ENCODE data around the gene CEACAM16.

The CEACAM16 gene

DNA sequence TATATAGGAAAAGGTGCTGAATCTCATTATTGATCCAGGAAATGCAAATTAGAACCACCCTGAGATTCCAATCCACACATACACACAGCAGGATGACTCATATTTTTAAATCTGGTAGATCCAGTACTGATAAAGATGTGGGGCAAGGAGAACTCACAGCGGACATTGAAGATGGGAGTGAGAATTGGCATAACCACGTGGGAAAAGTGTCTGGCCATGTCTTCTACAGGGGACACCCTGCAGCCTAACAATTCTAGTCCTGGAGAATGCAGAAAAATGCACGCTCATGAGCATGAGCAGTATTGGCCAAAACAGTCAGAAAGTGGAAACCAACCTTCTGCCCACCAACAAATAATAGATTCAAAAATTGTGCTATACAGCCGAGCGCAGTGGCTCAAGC is 36.1 kb downstream of the CEACAM16 start:
- H3K4me3 ChIP-seq (ENCODE audit: low read depth, low read length), result no peak overlapping the region
- DNase-seq (ENCODE audit: low read depth), result no peak
- TF ChIP-seq, protein P1, sequence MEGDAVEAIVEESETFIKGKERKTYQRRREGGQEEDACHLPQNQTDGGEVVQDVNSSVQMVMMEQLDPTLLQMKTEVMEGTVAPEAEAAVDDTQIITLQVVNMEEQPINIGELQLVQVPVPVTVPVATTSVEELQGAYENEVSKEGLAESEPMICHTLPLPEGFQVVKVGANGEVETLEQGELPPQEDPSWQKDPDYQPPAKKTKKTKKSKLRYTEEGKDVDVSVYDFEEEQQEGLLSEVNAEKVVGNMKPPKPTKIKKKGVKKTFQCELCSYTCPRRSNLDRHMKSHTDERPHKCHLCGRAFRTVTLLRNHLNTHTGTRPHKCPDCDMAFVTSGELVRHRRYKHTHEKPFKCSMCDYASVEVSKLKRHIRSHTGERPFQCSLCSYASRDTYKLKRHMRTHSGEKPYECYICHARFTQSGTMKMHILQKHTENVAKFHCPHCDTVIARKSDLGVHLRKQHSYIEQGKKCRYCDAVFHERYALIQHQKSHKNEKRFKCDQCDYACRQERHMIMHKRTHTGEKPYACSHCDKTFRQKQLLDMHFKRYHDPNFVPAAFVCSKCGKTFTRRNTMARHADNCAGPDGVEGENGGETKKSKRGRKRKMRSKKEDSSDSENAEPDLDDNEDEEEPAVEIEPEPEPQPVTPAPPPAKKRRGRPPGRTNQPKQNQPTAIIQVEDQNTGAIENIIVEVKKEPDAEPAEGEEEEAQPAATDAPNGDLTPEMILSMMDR (IDR thresholded peaks at IDR 0.05; ENCODE audit: control insufficient read depth, extremely low read depth, insufficient read depth), result no peak

DNA sequence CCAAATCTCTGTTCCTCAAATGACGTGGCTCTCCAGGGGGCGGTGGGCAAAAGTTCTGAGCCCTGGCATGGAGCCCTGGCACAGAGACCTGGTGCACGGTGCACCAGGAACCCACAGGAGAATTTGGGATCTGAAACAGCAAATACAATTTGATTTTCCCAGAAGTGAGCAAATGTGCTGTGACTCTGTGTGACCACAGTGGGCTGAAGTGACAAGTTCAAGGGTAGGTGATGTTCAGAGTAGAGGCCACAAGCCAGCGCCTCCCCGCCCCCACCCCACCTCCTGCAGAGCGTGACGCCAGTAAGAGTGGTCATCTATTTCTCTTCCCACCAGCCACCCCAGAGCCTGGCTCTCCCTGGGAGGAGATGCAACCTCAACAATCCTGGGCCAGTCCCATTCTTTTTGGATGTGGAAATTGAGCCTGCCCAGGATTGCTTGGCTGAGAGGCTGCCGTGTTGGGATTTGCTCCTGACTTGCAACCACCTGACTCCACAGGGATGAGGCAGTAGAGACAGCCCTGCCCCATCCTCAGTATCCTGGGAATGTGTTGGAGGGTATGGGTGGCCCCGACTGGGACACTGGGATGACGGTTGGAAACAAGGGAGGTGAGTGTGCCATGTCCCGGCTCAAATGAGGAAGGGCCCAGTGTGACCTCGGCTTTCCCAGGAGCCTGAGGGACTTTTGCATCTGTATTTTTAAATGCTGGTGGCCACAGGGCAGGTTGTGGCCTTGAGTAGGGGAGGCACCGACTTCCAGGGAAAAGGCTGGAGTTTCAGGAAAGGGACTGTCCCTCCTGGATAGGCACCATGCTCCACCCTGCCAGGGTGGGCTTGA is 38.5 kb downstream of the CEACAM16 start:
- H3K4me3 ChIP-seq (ENCODE audit: low read depth, low read length), result no peak overlapping the region
- no peak for DNase-seq (ENCODE audit: low read depth)
- TF ChIP-seq, protein P1 (IDR thresholded peaks at IDR 0.05; ENCODE audit: control insufficient read depth, extremely low read depth, insufficient read depth), result no peak

DNA sequence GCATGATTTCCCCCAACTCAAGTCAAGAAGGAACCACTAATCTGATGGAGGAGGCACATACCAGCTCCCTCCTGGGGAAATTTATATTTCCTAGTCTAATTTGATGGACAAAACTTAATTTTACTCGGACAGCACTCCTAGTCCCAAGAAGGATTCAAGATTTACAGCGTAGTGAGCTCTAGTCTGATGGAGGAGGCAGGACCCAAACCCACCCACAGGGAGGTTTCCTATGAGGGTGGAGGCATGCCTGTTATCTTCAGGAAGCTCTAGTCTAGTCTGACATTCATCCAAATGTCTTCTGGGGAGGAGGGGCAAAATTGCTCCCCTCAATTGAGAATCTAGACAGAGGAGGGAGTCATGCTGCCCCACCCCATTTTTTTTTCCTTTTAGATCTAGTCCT is 39.2 kb downstream of the CEACAM16 start:
- H3K4me3 ChIP-seq (ENCODE audit: low read depth, low read length), result no peak overlapping the region
- TF ChIP-seq, protein P1 (IDR thresholded peaks at IDR 0.05; ENCODE audit: control insufficient read depth, extremely low read depth, insufficient read depth), result no peak
- DNase-seq (ENCODE audit: low read depth), result no peak

DNA sequence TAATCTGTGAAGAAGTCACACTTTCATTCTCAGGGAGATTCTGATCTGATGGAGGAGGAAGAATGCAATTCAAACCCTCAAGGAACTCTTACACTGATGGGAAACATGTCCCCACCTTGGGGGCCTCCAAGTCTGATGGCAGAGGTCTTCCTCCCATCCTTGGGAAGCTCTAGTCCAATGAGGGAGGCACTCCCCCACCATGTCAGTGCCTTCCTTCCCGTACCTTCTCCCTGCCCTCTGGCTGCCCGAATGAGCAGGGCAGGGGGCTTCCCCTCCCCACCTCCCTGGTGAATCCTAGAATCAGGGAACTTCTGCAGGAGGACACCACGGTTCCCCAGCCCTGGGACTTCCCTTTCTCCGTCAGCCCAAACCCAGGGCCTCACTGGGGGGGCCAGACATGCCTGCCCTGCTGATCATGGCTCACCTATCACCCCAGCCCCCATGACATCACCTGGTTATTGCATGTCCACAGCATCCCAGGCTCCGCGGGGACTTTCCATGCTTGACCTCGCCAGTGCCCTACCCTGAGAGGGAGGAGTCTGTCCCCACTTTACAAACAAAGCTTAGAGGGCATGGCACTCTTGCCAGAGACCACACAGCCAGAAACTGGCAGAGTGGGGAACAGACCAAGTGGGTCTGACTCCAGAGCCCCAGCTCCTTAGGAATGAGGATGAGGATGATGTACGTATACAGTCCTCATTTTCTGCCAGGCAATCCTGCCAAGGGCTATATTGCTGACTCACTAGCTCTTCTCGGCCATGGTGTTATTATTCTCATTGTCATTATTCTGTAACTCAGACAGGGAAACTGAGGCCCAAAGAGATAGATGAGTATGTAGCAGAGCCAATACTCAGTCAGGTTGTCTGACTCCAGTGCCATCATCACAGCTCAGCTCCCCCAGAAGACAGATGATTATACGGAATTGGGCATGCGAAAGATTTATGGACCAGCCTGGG is 39.9 kb downstream of the CEACAM16 start:
- H3K4me3 ChIP-seq (ENCODE audit: low read depth, low read length), result no peak overlapping the region
- TF ChIP-seq, protein P1 (IDR thresholded peaks at IDR 0.05; ENCODE audit: control insufficient read depth, extremely low read depth, insufficient read depth), result no peak

DNA sequence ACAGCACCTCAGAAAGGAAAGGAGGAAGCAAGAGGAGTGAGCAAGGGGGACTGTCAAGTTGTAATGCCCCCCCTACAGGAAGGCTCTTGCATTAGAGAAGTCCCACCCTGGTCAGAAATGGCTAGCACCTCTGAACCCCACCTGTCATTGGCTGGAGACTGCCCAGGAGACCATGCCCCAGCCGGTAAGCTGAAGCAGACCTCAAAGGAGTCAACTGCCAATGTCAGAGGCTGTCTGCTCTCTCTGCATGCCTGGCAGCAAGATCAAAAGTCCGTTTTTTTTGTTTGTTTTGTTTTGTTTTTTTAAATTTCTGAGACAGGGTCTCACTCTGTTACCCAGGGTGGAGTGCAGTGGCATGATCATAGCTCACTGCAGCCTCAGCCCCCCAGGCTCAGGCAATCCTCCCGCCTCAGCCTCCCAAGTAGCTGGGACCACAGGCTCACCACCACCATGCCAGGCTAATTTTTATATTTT is 41.4 kb downstream of the CEACAM16 start:
- H3K4me3 ChIP-seq (ENCODE audit: low read depth, low read length), result no peak overlapping the region
- TF ChIP-seq, protein P1 (IDR thresholded peaks at IDR 0.05; ENCODE audit: control insufficient read depth, extremely low read depth, insufficient read depth), result no peak
- DNase-seq (ENCODE audit: low read depth), result no peak

More for the DNA sequence above, 39.9 kb downstream of the CEACAM16 start:
- DNase-seq (ENCODE audit: low read depth), result no peak

DNA sequence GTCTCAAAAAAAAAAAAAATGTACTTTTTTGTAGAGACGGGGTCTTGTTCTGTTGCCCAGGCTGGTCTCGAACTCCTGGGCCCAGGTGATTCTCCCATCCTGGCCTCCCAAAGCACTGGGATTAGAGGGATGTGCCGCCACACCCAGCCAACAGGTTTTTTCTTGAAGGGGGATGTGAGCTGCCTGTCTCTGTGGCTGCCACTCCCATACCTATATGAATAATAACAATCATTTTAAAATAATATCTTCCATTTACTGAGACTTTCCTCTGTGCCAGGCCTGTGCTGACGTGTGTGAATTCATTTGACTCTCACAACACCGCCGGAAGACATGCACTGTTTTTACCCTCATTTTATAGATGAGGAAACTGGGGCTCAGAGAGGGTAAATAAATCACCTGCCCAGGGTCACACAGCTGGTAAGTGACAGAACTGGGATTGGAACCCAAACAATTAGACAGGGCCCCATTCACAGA is 42.3 kb downstream of the CEACAM16 start:
- TF ChIP-seq, protein P1 (IDR thresholded peaks at IDR 0.05; ENCODE audit: control insufficient read depth, extremely low read depth, insufficient read depth), result no peak
- H3K4me3 ChIP-seq (ENCODE audit: low read depth, low read length), result no peak overlapping the region
- no peak for DNase-seq (ENCODE audit: low read depth)
